Fibroblast of villous mesenchyme (primary cell): ENCODE data around the gene TERC. TPM values are rescaled to one million over a fixed set of nuclear protein-coding genes. Genes with fewer than 3 reads are reported as not detected.
A peak's percentile ranks its signal among the peaks of the same experiment; 100 is the strongest.

ENCODE experiments used
- DNase-seq: peaks from one replicate; pipeline ENCODE4 v3.0.0-alpha.2; 2010; ENCODE audit warnings: low read depth
- H3K4me3 ChIP-seq: 2 replicates; pipeline ENCODE4 v1.5.1; 2011; ENCODE audit warnings: low read depth, mild to moderate bottlenecking, low read length
- CTCF ChIP-seq: IDR thresholded peaks from 2 replicates; pipeline ENCODE4 v1.5.1; 2012; ENCODE audit warnings: low read depth, mild to moderate bottlenecking, low read length; ENCODE audit not compliant: insufficient read depth
- total RNA-seq: library from RNA; depleted of rRNA; stranded (reverse); fragments of >200 nt; gene quantifications from 2 replicates; pipeline ENCODE4 v1.2.3, GENCODE V29; 2012

Gene TERC
- total RNA-seq, 1 donor = 175 TPM

DNA sequence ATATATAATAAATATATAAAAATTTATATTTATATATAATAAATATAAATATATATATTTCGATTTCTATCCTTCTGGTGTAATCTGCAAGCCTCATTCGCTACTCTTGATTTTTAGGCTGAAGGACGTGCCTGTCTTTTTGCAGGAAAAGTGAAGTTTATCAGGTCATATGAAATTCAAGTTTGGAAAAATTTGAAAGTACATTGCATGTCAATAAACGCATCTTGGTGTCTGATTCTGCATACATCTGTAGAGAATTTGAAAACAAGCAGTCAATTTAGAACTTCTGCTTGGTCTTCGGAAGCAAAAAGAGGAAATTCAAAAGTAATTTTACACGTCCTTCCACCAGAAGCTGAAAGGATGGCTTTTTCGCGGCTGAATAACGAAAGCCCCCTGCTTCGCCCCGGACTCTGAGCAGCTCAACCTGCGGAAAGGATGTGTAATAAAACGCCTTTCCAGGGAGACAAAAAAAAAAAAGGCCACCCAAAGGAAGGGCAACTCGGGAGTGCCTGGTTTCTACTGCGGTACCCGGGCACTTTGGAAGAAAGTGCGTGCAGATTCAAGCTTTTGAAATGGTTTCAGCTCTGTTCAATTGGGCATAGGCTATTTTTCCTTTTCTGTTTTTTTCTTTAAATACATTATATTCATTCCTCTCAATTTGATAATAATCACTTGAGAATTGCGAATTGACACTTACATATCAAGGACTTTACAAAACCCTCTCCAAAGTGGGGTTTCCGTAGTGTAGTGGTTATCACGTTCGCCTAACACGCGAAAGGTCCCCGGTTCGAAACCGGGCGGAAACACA, 6.8 kb upstream of the TERC start:
- TF ChIP-seq CTCF = no peak
- peak overlapping the region; percentile 91 for H3K4me3 ChIP-seq
- peak; percentile 82 for DNase-seq

GRCh38 chr3:169769287-169770181, 4.7 kb upstream of the TERC start, which contains the start of gene ACTRT3:
Gene ACTRT3, minus strand, starts transcription at chr3:169769561. Its CDS starts 41 bp downstream, at chr3:169769520.
- peak within 1 kb of the TSS; percentile 64 for H3K4me3 ChIP-seq
- DNase-seq = peak; percentile 35
- peak; percentile 5 for TF ChIP-seq CTCF

DNA sequence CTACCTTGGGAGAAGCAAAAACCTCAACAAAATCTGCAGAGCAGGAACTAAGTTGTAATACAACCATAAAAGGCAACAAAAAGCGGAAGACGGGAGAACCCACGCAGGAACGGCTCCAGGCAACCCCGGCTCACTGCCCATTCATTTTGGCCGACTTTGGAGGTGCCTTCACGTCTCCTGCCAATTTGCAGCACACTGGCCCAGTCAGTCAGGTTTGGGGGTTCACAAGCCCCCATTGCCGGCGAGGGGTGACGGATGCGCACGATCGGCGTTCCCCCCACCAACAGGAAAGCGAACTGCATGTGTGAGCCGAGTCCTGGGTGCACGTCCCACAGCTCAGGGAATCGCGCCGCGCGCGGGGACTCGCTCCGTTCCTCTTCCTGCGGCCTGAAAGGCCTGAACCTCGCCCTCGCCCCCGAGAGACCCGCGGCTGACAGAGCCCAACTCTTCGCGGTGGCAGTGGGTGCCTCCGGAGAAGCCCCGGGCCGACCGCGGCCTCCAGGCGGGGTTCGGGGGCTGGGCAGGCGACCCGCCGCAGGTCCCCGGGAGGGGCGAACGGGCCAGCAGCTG, 463 bp downstream of the TERC start:
- no peak for TF ChIP-seq CTCF
- peak overlapping the region; percentile 79 for H3K4me3 ChIP-seq
- DNase-seq = peak; percentile 42

DNA sequence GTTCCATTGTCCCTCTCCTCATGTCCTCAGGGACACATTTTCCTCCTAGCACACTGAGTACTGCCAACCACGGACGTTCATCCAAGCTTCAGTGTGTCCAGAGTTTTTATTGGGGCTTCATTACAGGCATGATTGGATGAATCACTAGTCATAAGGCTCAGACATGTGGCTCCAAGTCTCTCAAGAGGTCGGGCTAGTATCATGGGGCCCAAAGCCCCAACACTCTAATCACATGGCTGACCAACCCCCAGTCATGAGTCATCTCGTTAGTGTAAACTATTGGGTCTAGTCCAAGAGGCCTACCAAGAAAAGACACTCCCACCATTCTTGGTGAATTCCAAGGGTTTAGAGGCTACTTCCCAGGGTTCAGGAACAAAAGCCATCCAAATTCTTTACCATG, 4.4 kb downstream of the TERC start:
- peak; percentile 76 for DNase-seq
- TF ChIP-seq CTCF = no peak
- H3K4me3 ChIP-seq = no peak overlapping the region

DNA sequence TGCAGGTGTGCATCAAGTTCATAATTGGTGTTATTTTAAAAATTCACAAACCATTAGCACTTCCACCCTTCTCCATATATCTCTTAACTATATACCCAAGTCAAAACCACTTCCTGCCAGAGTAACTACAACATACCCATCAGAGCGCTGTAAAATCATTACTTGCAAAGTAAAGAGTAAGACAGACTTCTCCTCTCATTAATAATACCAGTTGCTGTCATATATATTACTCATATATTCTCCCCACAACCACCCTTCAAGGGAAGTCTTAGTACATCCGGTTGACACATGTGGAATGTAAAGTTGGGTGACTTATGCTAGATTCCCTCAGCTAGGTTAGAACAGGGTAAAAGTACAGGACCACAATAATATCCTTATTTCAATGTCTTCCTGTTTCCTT, 5.6 kb downstream of the TERC start:
- no peak for TF ChIP-seq CTCF
- no peak overlapping the region for H3K4me3 ChIP-seq
- DNase-seq = peak; percentile 7

DNA sequence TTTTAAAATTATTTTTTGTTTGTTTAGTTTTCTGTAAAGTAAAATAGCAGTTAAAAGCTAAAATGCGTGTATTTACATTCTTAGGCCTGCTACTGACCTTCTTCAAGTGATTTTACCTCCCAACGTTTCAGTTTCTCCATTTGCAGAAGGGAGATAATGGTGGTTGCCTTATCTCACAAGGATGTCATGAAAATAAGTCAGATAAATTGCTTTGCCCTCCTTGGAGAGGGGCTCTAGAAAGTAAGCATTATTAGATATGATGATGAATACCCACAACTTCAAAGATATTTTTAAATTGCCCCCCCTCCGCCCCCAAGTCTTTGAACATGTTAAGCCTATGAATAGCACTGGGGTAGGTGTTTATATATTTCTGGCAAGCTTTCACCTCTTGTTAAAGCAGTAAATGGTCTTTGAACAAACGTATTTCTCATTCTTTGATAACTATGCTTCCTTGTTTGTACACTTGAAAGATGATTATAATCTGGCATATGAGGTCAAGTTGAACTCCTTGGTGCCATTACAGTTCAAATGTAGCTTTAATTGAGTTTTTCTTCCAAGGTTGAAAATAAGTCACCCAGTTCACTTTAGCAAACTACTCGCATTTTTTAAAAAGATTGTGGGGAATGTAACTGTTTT, 6.4 kb downstream of the TERC start:
- no peak for DNase-seq
- H3K4me3 ChIP-seq = no peak overlapping the region
- no peak for TF ChIP-seq CTCF
